Fibroblast of skin of back (primary cell): ENCODE data around the gene ZNF518B. TPM values are rescaled to one million over a fixed set of nuclear protein-coding genes. Genes with fewer than 3 reads are reported as not detected.

Experiments
- DNase-seq: peaks from one replicate; pipeline ENCODE4 v3.0.0-alpha.2; 2013
- polyA plus RNA-seq, 2 experiments: library from polyadenylated mRNA; unstranded; fragments of 120-200 nt; gene quantifications; one replicate each; pipeline ENCODE4 v1.2.1, GENCODE V29; 2013; ENCODE audit not compliant: insufficient read length in 2 of 2

Gene ZNF518B
- polyA plus RNA-seq (2013, experiment 1 of 2; ENCODE audit: insufficient read length), result 16.4 TPM
- polyA plus RNA-seq (2013, experiment 2 of 2; ENCODE audit: insufficient read length), result 13.0 TPM

- DNase-seq, result peak; percentile 71
Observed at GRCh38 chr4:10457255-10457801, at the start of gene ZNF518B. ZNF518B (minus strand) TSS chr4:10457426; CDS start chr4:10446328, 11,098 bp downstream.

DNA sequence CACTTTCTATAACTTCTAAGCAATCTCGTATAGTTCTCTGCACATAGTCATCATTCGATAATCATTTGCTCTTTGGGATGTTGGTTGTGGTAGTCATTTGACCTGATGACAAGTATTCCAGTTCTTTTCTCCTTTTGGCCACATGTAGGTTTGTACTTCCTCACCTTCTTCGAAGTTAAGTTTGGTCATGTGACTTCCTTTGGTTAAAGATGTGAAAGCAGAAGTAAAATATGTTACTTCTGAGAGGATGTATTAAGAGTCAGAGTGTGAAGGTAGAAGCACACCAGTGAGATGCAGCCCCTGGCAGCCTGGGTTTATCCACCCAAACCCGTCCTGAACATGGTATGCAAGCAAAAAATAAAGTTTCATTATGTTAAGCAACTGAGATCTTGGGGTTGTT, 48.9 kb upstream of the ZNF518B start:
- no peak for DNase-seq

- no peak for DNase-seq
Observed at GRCh38 chr4:10504570-10505179, 47.4 kb upstream of the ZNF518B start.

DNA sequence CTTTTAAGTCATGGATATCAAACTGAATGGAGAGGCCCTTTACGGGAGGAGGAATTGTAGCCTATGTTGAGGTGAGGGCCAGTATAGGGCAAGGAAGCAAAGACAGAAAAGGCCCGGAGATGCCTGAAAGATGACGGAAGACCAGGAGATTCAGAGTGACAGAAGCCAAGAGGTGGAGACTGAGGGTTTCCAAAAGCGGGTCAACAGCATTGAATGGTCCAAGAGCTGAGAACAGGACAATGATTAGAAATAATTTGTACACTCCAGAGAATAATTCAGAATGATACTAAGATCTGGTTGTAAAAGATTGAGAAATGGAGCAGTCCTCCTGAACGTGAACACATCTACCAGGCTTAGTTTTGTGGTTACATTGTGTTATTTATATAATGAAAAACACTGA, 45.5 kb upstream of the ZNF518B start:
- DNase-seq, result no peak

GRCh38 chr4:10500776-10501175, 43.5 kb upstream of the ZNF518B start:
- DNase-seq, result no peak

GRCh38 chr4:10496200-10496599, 39.0 kb upstream of the ZNF518B start:
- no peak for DNase-seq

GRCh38 chr4:10495651-10496050, 38.4 kb upstream of the ZNF518B start:
- DNase-seq, result no peak

- DNase-seq, result no peak
Observed at GRCh38 chr4:10492464-10492863, 35.2 kb upstream of the ZNF518B start.

DNA sequence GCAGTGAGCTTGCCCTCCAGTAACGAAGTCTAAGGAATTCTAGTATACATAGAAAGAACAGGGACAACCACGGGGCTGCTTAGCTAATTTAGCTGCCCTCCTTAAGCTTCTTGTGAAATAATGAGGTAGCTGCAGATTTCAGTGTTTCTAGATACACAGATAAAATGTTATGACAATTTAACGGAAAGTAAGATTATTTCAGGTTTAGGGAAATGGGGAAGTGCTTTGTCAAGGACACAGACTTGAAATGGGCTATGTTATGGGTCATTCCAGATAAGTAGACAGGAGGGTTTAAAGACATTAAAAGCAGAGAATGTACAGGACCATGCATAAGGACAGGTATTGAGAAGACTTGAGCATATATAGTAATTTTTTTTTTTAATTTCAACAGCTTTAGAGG, 34.2 kb upstream of the ZNF518B start:
- no peak for DNase-seq

- DNase-seq, result no peak
Observed at GRCh38 chr4:10490996-10491395, 33.8 kb upstream of the ZNF518B start.

DNA sequence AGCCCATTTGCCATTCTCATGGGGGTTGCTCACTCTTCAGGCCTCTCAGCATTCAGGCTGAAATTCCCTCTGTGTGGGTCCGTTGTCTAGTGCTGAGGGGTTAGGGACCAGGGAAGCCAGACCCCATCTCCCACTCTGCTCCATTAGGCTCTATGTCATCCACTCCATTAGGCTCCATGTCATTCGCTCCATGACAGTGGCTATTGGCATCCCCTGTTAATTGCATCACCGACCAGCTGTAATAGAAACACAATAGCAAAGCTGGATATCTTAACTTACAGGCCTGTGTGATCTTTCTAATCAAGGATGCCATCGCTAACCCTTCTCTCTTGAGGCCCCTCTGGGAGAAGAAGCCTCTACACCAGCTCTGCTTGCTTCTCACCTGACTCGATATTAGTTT, 25.7 kb upstream of the ZNF518B start:
- no peak for DNase-seq

DNA sequence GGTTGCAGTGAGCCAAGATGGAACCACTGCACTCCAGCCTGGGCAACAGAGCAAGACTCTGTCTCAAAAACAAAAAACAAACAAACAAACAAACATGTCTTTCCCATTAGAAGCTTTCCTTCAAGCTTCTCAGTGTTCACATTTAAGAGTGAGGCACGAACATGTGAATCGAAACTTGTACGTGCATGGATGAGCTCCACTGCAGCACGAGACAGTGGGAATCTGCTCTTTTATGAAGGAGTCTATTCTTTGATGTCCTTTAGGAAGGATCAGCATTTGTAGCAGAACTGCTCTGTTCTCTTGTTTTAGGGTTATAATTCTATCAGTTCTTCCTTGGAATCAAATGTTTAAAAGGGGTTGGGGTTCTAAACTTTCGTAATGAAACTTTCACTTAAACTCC, 23.4 kb upstream of the ZNF518B start:
- no peak for DNase-seq

GRCh38 chr4:10478621-10479020, 21.4 kb upstream of the ZNF518B start:
- DNase-seq, result no peak

DNA sequence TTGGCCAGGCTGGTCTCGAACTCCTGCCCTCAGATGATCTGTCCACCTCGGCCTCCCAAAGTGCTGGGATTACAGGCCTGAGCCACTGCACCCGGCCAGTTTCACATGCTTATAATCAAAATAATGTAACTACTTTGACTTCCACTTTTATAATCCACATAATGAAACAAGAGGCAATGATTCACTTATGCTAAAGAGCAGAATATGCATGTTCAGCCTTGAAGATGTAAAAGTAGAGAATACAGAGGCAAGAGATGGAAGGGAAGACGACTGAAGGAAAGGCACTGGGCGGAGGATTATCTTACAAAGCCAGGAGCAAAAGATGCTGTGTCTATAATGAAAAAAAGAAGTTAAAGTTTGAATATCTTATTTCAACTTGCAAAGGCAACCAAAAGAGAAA, 13.3 kb upstream of the ZNF518B start:
- DNase-seq, result no peak

- peak; percentile 74 for DNase-seq
Observed at GRCh38 chr4:10466161-10466560, 8.9 kb upstream of the ZNF518B start.

GRCh38 chr4:10462876-10463275, 5.7 kb upstream of the ZNF518B start:
- DNase-seq, result no peak

DNA sequence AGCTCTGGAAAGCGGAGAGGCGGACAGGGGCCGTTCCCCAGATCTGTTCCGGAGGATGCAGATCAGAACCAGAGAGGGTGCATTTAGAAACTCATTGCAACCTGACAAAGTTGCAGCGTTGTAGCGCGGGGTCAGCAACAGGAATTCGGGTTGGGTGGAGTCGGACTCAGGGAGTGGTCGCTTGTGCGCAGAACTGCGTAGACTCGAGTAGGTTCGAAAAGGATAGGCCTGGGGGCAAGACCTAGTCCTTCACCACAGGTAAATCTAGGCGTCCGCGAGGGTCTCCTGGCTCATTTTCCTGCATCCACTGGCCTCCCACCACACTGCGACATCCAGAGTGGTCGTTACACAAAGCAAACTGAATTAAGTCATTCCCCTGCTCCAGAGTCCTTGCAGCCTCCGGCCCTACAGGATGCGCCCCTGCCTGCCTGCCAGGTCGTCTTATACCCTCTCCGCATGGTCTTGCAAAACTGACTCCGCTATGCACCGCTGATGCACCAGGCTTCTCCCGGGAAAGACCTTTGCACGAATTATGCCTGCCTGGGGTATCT, 4.7 kb upstream of the ZNF518B start:
- DNase-seq, result no peak

DNA sequence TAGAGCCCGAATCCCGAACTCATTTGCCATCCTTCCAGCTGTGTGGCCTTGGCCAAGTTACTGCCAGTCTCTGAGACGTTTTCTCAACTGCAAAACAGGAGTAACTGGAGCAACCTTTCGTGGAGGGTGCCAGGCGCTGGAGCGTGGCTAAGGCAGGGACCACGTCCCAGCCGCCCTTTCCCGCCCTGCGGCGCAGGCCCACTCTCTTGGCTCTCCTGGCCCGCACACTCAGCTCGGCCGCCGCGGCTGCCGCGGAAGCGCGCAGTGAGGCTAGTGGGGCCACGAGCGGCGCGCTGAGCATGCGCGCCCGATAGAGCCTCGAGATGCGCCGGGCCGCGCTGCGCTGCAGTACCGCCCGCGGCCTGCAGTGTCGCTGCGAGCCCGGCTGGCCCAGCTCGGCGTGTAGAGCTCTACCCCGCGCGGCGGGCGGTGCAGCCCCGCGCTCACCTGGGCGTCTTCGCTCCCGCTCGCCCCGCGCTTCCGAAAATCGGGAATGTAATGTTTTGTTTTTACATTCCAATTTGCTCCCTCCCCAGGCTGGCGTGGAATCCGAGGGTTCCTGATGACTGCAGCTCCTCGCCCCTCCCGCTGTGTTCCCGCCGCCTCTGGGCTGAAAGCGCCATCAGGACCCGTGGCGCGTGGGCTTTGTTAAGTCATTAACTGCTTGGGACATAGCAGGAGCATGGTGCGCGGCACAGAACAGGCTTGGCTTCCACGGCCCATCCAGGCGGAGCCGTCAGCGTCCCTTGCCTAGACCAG, 4.0 kb upstream of the ZNF518B start:
- peak; percentile 68 for DNase-seq

DNA sequence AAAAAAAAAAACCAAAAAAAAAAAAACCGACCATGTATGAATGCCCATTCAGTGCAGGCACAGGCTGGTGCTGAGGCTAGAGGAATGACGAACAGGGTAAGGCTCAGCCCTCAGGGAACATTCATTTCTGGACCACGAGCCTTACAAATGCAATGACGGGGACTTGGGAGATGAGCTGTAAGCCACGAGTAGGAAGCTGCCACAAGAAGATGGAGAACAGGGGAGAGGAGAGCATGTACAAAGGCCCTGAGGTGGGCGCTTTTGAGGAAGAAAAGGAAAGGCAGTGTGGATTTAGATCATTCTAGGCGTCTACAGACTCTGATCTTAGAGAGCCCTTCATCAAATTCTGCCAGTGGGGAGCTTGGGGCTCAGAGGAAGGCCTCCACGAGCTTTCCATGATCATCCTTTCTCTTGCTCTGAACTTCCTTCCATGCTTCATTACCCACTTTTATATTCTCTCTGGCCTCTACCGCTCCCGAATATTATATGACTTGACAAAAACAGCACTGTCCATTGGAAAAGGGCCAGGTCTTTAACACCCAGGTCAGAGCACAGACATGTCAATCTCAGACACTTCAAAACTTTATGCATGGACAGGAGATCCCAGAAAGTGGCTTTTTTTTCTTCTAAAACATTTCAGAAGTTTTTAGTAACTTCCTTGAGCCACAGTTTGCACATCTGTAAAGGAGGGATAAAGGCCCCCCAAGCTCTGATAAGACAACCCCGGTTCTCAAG, 3.3 kb upstream of the ZNF518B start:
- DNase-seq, result no peak

DNA sequence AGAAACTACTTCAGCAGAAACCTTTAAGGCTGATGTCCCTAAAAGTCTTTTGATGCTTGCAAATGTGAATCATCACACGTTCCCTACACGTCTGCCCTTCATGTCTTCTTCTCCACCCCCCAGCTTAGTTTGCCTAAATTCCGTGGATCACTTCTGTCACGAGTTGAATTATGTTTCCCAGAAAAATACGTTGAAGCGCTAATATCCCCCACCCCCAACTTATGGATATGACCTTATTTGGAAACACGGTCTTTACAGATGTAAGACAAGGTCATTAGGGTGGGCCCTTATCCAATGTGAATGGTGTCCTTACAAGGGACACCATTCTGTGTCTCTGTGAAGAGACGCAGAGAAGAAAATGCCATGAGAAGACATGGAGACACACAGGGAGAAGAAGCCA, 2.1 kb upstream of the ZNF518B start:
- DNase-seq, result no peak

DNA sequence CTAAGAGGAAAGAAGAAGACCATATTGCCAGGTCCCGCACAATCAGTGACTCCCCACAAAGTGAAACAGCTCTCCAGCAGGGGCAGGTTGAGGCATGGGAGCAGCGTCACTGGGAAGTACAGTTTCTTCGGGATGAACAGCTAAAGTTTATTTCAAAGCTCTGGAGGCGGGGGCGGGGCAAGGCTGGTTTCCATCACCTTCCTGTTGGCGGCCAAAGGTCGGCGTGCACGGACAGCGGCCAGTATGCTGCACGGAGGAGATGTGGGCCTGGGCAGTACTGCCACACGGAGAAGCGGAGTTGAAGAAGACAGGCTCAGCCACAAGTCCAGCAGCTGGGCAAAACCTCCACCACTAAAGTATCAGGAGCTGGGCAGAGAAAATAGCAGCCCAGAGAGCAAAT, 951 bp upstream of the ZNF518B start:
- no peak for DNase-seq

- peak; percentile 75 for DNase-seq
Observed at GRCh38 chr4:10456595-10457254, 501 bp downstream of the ZNF518B start.

DNA sequence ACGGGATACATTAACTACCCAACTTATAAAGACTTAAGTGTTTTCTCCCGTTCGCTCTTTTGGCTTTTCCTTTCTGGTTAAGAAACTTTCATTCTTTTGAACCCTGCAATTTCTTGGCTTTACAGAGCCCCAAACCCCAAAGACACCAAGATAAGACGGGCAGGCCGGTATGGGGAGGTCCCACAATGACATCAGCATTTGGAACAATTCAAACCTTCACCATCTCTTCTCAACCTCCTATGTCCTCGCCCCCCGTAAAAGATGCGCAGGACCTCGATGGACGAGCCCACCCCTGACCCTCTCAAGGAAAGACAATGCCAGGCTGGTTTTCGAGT, 999 bp downstream of the ZNF518B start:
- no peak for DNase-seq
